B cell (primary cell): ENCODE results near the gene RDH12. TPM values are rescaled to one million over a fixed set of nuclear protein-coding genes. Genes with fewer than 3 reads are reported as not detected.
"Not testable (repeated sequence)": the region's sequence is repeated elsewhere in the genome, so short reads cannot be mapped to it uniquely, and the experiment has no call there.

Experiments
- ATAC-seq: fragments of 200-7000 bp; cut with Tn5 transposase; one replicate; pipeline ENCODE4 v1.10.0; 2021; ENCODE audit warnings: low read depth, mild to moderate bottlenecking, moderate number of reproducible peaks, moderate library complexity
- CTCF ChIA-PET: fragments of 350-600 bp; sonication (Branson Sonifier 250); formaldehyde crosslinking; loops from one replicate; lab custom pipeline; 2021; ENCODE audit warnings: antibody characterized with exemption, inconsistent platforms; lab: Charles Lee
- POLR2A ChIA-PET: fragments of 350-600 bp; sonication (Branson Sonifier 250); formaldehyde crosslinking; loops from one replicate; lab custom pipeline; 2021; ENCODE audit warnings: antibody characterized with exemption; lab: Charles Lee
- DNase-seq: peaks from one replicate; pipeline ENCODE4 v3.0.0; 2013
- H2AFZ ChIP-seq: 2 replicates; pipeline ENCODE4 v1.6.1; 2012; ENCODE audit warnings: mild to moderate bottlenecking, low read depth, low read length; ENCODE audit not compliant: insufficient read depth, poor library complexity, severe bottlenecking
- H3K27ac ChIP-seq, 2 donors: 1 replicate in 1 of 2; 2 replicates in 1 of 2; pipeline ENCODE4 v1.5.1; 2012 to 2013; ENCODE audit warnings: low read length in 2 of 2, mild to moderate bottlenecking in 2 of 2, moderate library complexity in 1 of 2
- H3K27me3 ChIP-seq, 4 experiments: fragments of 200-600 bp in 1 of 4; sonication (generic) in 1 of 4; replicated peaks in 1 of 4; 1 replicate in 2 of 4; 2 replicates in 2 of 4; pipeline versions ENCODE4 v1.6.1 to v1.7.0; 2013 to 2016; ENCODE audit warnings: low read length in 3 of 4, mild to moderate bottlenecking in 2 of 4, mixed read lengths in 1 of 4, moderate library complexity in 1 of 4; ENCODE audit not compliant: insufficient read depth in 4 of 4, control insufficient read depth in 3 of 4; ENCODE audit errors: control extremely low read depth in 1 of 4
- H3K36me3 ChIP-seq, 2 experiments: replicated peaks in 1 of 2; 1 replicate in 1 of 2; 2 replicates in 1 of 2; pipeline versions ENCODE4 v1.6.1 to v1.7.1; 2013; ENCODE audit warnings: low read length in 1 of 2; ENCODE audit not compliant: insufficient read depth in 2 of 2, control insufficient read depth in 1 of 2; ENCODE audit errors: control extremely low read depth in 1 of 2, extremely low read depth in 1 of 2
- H3K4me1 ChIP-seq, 2 donors: fragments of 200-600 bp in 1 of 2; sonication (generic) in 1 of 2; 1 replicate in 1 of 2; 2 replicates in 1 of 2; pipeline versions ENCODE4 v1.5.1 to v1.6.1; 2013 to 2017; ENCODE audit warnings: low read length in 2 of 2; ENCODE audit not compliant: control insufficient read depth in 2 of 2, insufficient read depth in 2 of 2
- H3K4me2 ChIP-seq: replicated peaks from 2 replicates; pipeline ENCODE3; 2012; ENCODE audit warnings: mild to moderate bottlenecking, low read depth, low read length; ENCODE audit not compliant: poor library complexity, severe bottlenecking
- H3K4me3 ChIP-seq, 5 experiments: fragments of 200-600 bp in 1 of 5; sonication (generic) in 1 of 5; 1 replicate in 3 of 5; 2 replicates in 2 of 5; pipeline versions ENCODE4 v1.5.1 to v1.7.0; 2011 to 2016; ENCODE audit warnings: low read length in 4 of 5, mild to moderate bottlenecking in 4 of 5, low read depth in 2 of 5, control low read depth in 1 of 5, moderate library complexity in 1 of 5; ENCODE audit not compliant: insufficient read depth in 1 of 5; ENCODE audit errors: control extremely low read depth in 1 of 5, extremely low read depth in 1 of 5
- H3K79me2 ChIP-seq: fragments of 200-600 bp; sonication (generic); one replicate; pipeline ENCODE4 v1.6.0; 2016; ENCODE audit warnings: low read length; ENCODE audit not compliant: control insufficient read depth, insufficient read depth
- H3K9ac ChIP-seq: fragments of 200-600 bp; sonication (generic); 2 replicates; pipeline ENCODE4 v1.6.1; 2017; ENCODE audit warnings: mild to moderate bottlenecking, low read length, moderate library complexity
- H3K9me3 ChIP-seq, 3 donors: one replicate each; pipeline versions ENCODE4 v1.6.1 to v1.7.1; 2013; ENCODE audit warnings: low read length in 2 of 3; ENCODE audit not compliant: control insufficient read depth in 2 of 3, insufficient read depth in 1 of 3; ENCODE audit errors: control extremely low read depth in 1 of 3
- H4K20me1 ChIP-seq: 2 replicates; pipeline ENCODE4 v1.6.0; 2012; ENCODE audit warnings: mild to moderate bottlenecking, low read length; ENCODE audit not compliant: insufficient read depth, control insufficient read depth, poor library complexity, severe bottlenecking
- H3K27ac Mint-ChIP-seq: one replicate; pipeline ENCODE4 v1.8.0; 2021; ENCODE audit warnings: mixed read lengths
- H3K27me3 Mint-ChIP-seq: one replicate; pipeline ENCODE4 v1.8.0; 2021; ENCODE audit warnings: mixed read lengths
- H3K4me1 Mint-ChIP-seq: one replicate; pipeline ENCODE4 v1.8.0; 2021; ENCODE audit warnings: mixed read lengths
- H3K4me3 Mint-ChIP-seq: one replicate; pipeline ENCODE4 v1.8.0; 2021; ENCODE audit warnings: mixed read lengths
- H3K9me3 Mint-ChIP-seq: one replicate; pipeline ENCODE4 v1.8.0; 2022; ENCODE audit warnings: mixed read lengths; ENCODE audit not compliant: insufficient read depth
- EZH2 ChIP-seq: IDR thresholded peaks from 2 replicates; pipeline ENCODE4 v1.6.1; 2012; ENCODE audit warnings: borderline replicate concordance, low read depth, mild to moderate bottlenecking, moderate library complexity, low read length; ENCODE audit not compliant: insufficient read depth, poor library complexity, severe bottlenecking
- WGBS: methylation state at CpG from one replicate; pipeline ENCODE4 v1.1.5; 2013; ENCODE audit warnings: missing lambda C conversion rate; ENCODE audit not compliant: insufficient coverage; 5-methylcytosine and 5-hydroxymethylcytosine counted together
- intact Hi-C: fragments of 100-400 bp; cut with micrococcal nuclease; formaldehyde crosslinking; loops from one replicate; pipeline ENCODE4 v1.10.0; 2022
- polyA minus RNA-seq: library from RNA; depleted of rRNA, polyadenylated mRNA; stranded (reverse); fragments of >200 nt; gene quantifications from 2 replicates; pipeline ENCODE4 v1.2.3, GENCODE V29; 2012
- polyA plus RNA-seq: library from polyadenylated mRNA; depleted of rRNA; stranded (reverse); fragments of >200 nt; gene quantifications from 2 replicates; pipeline ENCODE4 v1.2.3, GENCODE V29; 2012
- total RNA-seq, 2 donors: library from RNA; stranded (reverse); fragments of 120-200 nt in 1 of 2; gene quantifications; 1 replicate in 1 of 2; 2 replicates in 1 of 2; pipeline versions ENCODE4 v1.2.3 to v1.2.4, GENCODE V29; 2013 to 2022
- TF ChIP-seq, protein P1 (sequence below): fragments of 200-600 bp; IDR thresholded peaks from one replicate; pipeline ENCODE4 v1.8.0; 2022; ENCODE audit warnings: antibody characterized with exemption, mild to moderate bottlenecking

Gene RDH12
- total RNA-seq: not detected in 2 replicates
- 0.09 TPM for total RNA-seq (2013)
- polyA plus RNA-seq: not detected in 2 replicates
- not detected in 2 replicates for polyA minus RNA-seq

DNA sequence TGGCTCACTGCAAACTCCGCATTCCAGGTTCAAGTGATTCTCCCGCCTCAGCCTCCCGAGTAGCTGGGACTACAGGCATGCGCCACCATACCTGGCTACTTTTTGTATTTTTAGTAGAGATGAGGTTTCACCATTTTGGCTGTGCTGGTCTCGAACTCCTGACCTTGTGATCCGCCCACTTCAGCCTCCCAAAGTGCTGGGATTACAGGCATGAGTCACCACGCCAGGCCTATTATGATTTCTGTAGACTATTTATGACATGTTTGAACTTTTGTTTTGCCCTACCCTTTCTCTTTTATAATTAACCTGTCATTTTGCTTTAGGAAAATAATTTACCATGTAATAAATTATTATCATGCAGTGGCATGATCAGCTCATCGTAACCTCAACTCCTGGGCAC lies at the start of gene RDH12:
Gene RDH12, plus strand, starts transcription at position 395 of the 400 bp plus-strand sequence. CDS start 20,757 bp downstream, outside the sequence.
- H3K4me3 Mint-ChIP-seq, H3K9me3 ChIP-seq, H3K4me1 ChIP-seq, H2AFZ ChIP-seq, ATAC-seq, H3K27ac ChIP-seq, POLR2A ChIA-PET, H3K4me3 ChIP-seq, H3K4me1 Mint-ChIP-seq, DNase-seq, H3K27ac Mint-ChIP-seq, H4K20me1 ChIP-seq, H3K36me3 ChIP-seq, H3K9me3 Mint-ChIP-seq, H3K27me3 ChIP-seq, H3K27me3 Mint-ChIP-seq, H3K9ac ChIP-seq, H3K79me2 ChIP-seq, H3K4me2 ChIP-seq: not testable (repeated sequence)
- CTCF ChIA-PET: interaction anchor here (0.9 to 12.2 kb wide), 4 partner anchors 12 to 275 kb away, joined by 3 to 392 read pairs (median 40); no protein-coding TSS in a partner anchor
- intact Hi-C loops: loop anchor here (10.0 kb wide), 1 partner anchor 537 kb away; no protein-coding TSS in a partner anchor
- 81% methylated on average over 5 of the region's 8 CpGs for WGBS

GRCh38 chr14:67652189-67652588 lies 49.5 kb upstream of the RDH12 start:
- ChIA-PET POLR2A (no interaction called here), CTCF (interaction anchor here (2.6 kb wide), 1 partner anchor 12 kb away, joined by 6 read pairs; no protein-coding TSS in a partner anchor)
- Mint-ChIP-seq H3K4me3 (no peak overlapping the region), H3K27ac (no peak overlapping the region), H3K27me3 (no peaks in the 10 kb centered on the region), H3K9me3 (no peaks in the 10 kb centered on the region), H3K4me1 (no peaks in the 10 kb centered on the region)
- WGBS: no CpG with 5 or more reads among the region's 1 CpG
- TF ChIP-seq, protein P1, sequence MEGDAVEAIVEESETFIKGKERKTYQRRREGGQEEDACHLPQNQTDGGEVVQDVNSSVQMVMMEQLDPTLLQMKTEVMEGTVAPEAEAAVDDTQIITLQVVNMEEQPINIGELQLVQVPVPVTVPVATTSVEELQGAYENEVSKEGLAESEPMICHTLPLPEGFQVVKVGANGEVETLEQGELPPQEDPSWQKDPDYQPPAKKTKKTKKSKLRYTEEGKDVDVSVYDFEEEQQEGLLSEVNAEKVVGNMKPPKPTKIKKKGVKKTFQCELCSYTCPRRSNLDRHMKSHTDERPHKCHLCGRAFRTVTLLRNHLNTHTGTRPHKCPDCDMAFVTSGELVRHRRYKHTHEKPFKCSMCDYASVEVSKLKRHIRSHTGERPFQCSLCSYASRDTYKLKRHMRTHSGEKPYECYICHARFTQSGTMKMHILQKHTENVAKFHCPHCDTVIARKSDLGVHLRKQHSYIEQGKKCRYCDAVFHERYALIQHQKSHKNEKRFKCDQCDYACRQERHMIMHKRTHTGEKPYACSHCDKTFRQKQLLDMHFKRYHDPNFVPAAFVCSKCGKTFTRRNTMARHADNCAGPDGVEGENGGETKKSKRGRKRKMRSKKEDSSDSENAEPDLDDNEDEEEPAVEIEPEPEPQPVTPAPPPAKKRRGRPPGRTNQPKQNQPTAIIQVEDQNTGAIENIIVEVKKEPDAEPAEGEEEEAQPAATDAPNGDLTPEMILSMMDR: no peak
- no peak for TF ChIP-seq EZH2
- Histone ChIP-seq H4K20me1 (no peaks in the 10 kb centered on the region), H2AFZ (no peak overlapping the region), H3K4me3 (no peak overlapping the region), H3K9me3 (no peaks in the 10 kb centered on the region), H3K27ac (no peak overlapping the region), H3K9ac (no peak overlapping the region), H3K79me2 (no peaks in the 10 kb centered on the region), H3K4me2 (no peak overlapping the region), H3K4me1 (no peaks in the 10 kb centered on the region), H3K36me3 (peaks cover 21 to 81% of the 10 kb centered on the region in 2 experiments), H3K27me3 (no peaks in the 10 kb centered on the region)
- ATAC-seq (no peak), DNase-seq (no peak)
- intact Hi-C loops: no loop called here
